ENCODE measurements around the gene THSD4. TPM values are rescaled to one million over a fixed set of nuclear protein-coding genes. Genes with fewer than 3 reads are reported as not detected.

Gene THSD4
- polyA plus RNA-seq, 1 donor (not counting 4 experiments of a cell fraction or from before 2014, with no cell fraction given), result 24.5 TPM

GRCh38 chr15:71781179-71781964 lies 666.1 kb downstream of the THSD4 start:
- H3K4me1 ChIP-seq (ENCODE audit: control insufficient read depth, extremely low read depth, insufficient read depth, low read length), result no peaks in the 10 kb centered on the region
- H3K79me2 ChIP-seq (ENCODE audit: control insufficient read depth, insufficient read depth, low read length), result no peaks in the 10 kb centered on the region
- H3K9me1 ChIP-seq (ENCODE audit: control insufficient read depth, extremely low read depth, insufficient read depth, low read length), result no peaks in the 10 kb centered on the region
- DNase-seq (ENCODE audit: low read depth, low spot score) (no peak), FAIRE-seq (no peak)
- no peak overlapping the region for H3K4me3 ChIP-seq (ENCODE audit: control insufficient read depth in 2 of 3, extremely low read depth in 1 of 3, insufficient read depth in 2 of 3, low read depth in 1 of 3, low read length in 3 of 3)
- TF ChIP-seq EZH2 (IDR thresholded peaks at IDR 0.05; ENCODE audit: low read length) (no peak), CTCF (optimal IDR thresholded peaks at IDR 0.05 in 1 of 3, IDR thresholded peaks at IDR 0.05 in 1 of 3, conservative IDR thresholded peaks at IDR 0.05 in 1 of 3; ENCODE audit: extremely low read depth in 1 of 3, insufficient read depth in 2 of 3, low read length in 3 of 3) (no peak)
- dilution Hi-C loops (cut with MboI; ENCODE audit: extremely low pct_ligation_motif_present, low sequenced_read_pairs), result no loop called here
- no peak overlapping the region for H3K9ac ChIP-seq (ENCODE audit: control insufficient read depth, extremely low read depth, insufficient read depth, low read length)
- peaks cover 6 to 12% of the 10 kb centered on the region in 2 experiments for H3K36me3 ChIP-seq (ENCODE audit: control insufficient read depth in 2 of 2, extremely low read depth in 1 of 2, insufficient read depth in 2 of 2, low read length in 2 of 2)
- H4K20me1 ChIP-seq (ENCODE audit: control insufficient read depth, extremely low read depth, insufficient read depth, low read length), result no peaks in the 10 kb centered on the region
- H3K4me2 ChIP-seq (ENCODE audit: control insufficient read depth, extremely low read depth, insufficient read depth, low read depth, low read length), result no peak overlapping the region
- no peak overlapping the region for H2AFZ ChIP-seq (ENCODE audit: control insufficient read depth, low read length)
- no peak overlapping the region for H3K27ac ChIP-seq (ENCODE audit: control insufficient read depth, insufficient read depth, low read length)
- H3K9me3 ChIP-seq (ENCODE audit: control insufficient read depth, low read depth, low read length), result no peaks in the 10 kb centered on the region
- H3K27me3 ChIP-seq (ENCODE audit: control insufficient read depth, extremely low read depth, insufficient read depth, low read length), result no peaks in the 10 kb centered on the region

- TF ChIP-seq EZH2 (IDR thresholded peaks at IDR 0.05; ENCODE audit: low read length) (no peak), CTCF (optimal IDR thresholded peaks at IDR 0.05 in 1 of 3, IDR thresholded peaks at IDR 0.05 in 1 of 3, conservative IDR thresholded peaks at IDR 0.05 in 1 of 3; ENCODE audit: extremely low read depth in 1 of 3, insufficient read depth in 2 of 3, low read length in 3 of 3) (no peak)
- DNase-seq (ENCODE audit: low read depth, low spot score) (no peak), FAIRE-seq (no peak)
- H4K20me1 ChIP-seq (ENCODE audit: control insufficient read depth, extremely low read depth, insufficient read depth, low read length), result no peaks in the 10 kb centered on the region
- H3K4me3 ChIP-seq (ENCODE audit: control insufficient read depth in 2 of 3, extremely low read depth in 1 of 3, insufficient read depth in 2 of 3, low read depth in 1 of 3, low read length in 3 of 3), result no peak overlapping the region
- H3K36me3 ChIP-seq (ENCODE audit: control insufficient read depth in 2 of 2, extremely low read depth in 1 of 2, insufficient read depth in 2 of 2, low read length in 2 of 2), result peaks cover 6 to 11% of the 10 kb centered on the region in 2 experiments
- H3K9me1 ChIP-seq (ENCODE audit: control insufficient read depth, extremely low read depth, insufficient read depth, low read length), result no peaks in the 10 kb centered on the region
- H3K4me2 ChIP-seq (ENCODE audit: control insufficient read depth, extremely low read depth, insufficient read depth, low read depth, low read length), result no peak overlapping the region
- no peaks in the 10 kb centered on the region for H3K9me3 ChIP-seq (ENCODE audit: control insufficient read depth, low read depth, low read length)
- H3K27ac ChIP-seq (ENCODE audit: control insufficient read depth, insufficient read depth, low read length), result no peak overlapping the region
- H3K27me3 ChIP-seq (ENCODE audit: control insufficient read depth, extremely low read depth, insufficient read depth, low read length), result no peaks in the 10 kb centered on the region
- H2AFZ ChIP-seq (ENCODE audit: control insufficient read depth, low read length), result no peak overlapping the region
- H3K4me1 ChIP-seq (ENCODE audit: control insufficient read depth, extremely low read depth, insufficient read depth, low read length), result no peaks in the 10 kb centered on the region
- dilution Hi-C loops (cut with MboI; ENCODE audit: extremely low pct_ligation_motif_present, low sequenced_read_pairs), result no loop called here
- no peak overlapping the region for H3K9ac ChIP-seq (ENCODE audit: control insufficient read depth, extremely low read depth, insufficient read depth, low read length)
- no peaks in the 10 kb centered on the region for H3K79me2 ChIP-seq (ENCODE audit: control insufficient read depth, insufficient read depth, low read length)
Measured at GRCh38 chr15:71781965-71782265, 666.6 kb downstream of the THSD4 start.
